Measurements from ENCODE around the gene ZNF598. TPM values are rescaled to one million over a fixed set of nuclear protein-coding genes. Genes with fewer than 3 reads are reported as not detected.
"Not testable (repeated sequence)": the region's sequence is repeated elsewhere in the genome, so short reads cannot be mapped to it uniquely, and the experiment has no call there.

The ZNF598 gene
- total and polyA plus RNA-seq, 2 of the 13 experiments (the other 11 are each of a cell fraction or from before 2014, with no cell fraction given), result 13.5 to 14.2 TPM

- TF ChIP-seq LCORL (IDR thresholded peaks at IDR 0.05), result not testable (repeated sequence)
- TF ChIP-seq LCORL (CRISPR knock-in tag; IDR thresholded peaks at IDR 0.05), result peak; percentile 52; the same call in 1 of the 2 replicates
- peak; percentile 23; the same call in 1 of the 2 replicates for TF ChIP-seq RXRA (CRISPR knock-in tag; IDR thresholded peaks at IDR 0.05)
- 0 out of 2 replicates have a peak, but pooled peaks have one; percentile 2 for TF ChIP-seq ZNF607 (CRISPR knock-in tag; IDR thresholded peaks at IDR 0.05; ENCODE audit: borderline replicate concordance)
- TF ChIP-seq ZNF430 (CRISPR knock-in tag; IDR thresholded peaks at IDR 0.05), result 0 out of 2 replicates have a peak, but pooled peaks have one; percentile 51
- TF ChIP-seq ZFX (CRISPR knock-in tag; IDR thresholded peaks at IDR 0.05; ENCODE audit: low read depth), result peak; percentile 43
- TF ChIP-seq HNF4A (CRISPR knock-in tag; IDR thresholded peaks at IDR 0.05), result 0 out of 2 replicates have a peak, but pooled peaks have one; percentile 1
- TF ChIP-seq POLR2A (IDR thresholded peaks at IDR 0.05; ENCODE audit: insufficient read depth in 1 of 2, low read depth in 2 of 2, low read length in 2 of 2), result 0 out of 4 replicates have a peak, but pooled peaks of 1 of the 2 experiments have one; percentile 9
- peak; percentile 75 for TF ChIP-seq NR2C2 (CRISPR knock-in tag; IDR thresholded peaks at IDR 0.05; ENCODE audit: borderline replicate concordance)
- peak; percentile 80; the same call in 1 of the 2 replicates for TF ChIP-seq ZNF263 (CRISPR knock-in tag; IDR thresholded peaks at IDR 0.05)
- 0 out of 2 replicates have a peak, but pooled peaks have one; percentile 14 for TF ChIP-seq ETV6 (CRISPR knock-in tag; conservative IDR thresholded peaks at IDR 0.05)
- TF ChIP-seq SAP130 (CRISPR knock-in tag; IDR thresholded peaks at IDR 0.05; ENCODE audit: low read depth), result peak; percentile 17; the same call in 1 of the 2 replicates
- TF ChIP-seq ZBTB7A (CRISPR knock-in tag; IDR thresholded peaks at IDR 0.05), result peak; percentile 70; the same call in 1 of the 2 replicates
- TF ChIP-seq RBFOX2 (IDR thresholded peaks at IDR 0.05; ENCODE audit: low read depth, low read length), result peak; percentile 81
- TF ChIP-seq BRD4 (CRISPR knock-in tag; IDR thresholded peaks at IDR 0.05), result 0 out of 2 replicates have a peak, but pooled peaks have one; percentile 35
- TF ChIP-seq PRDM15 (CRISPR knock-in tag; IDR thresholded peaks at IDR 0.05), result peak; percentile 96
- TF ChIP-seq NCOA1 (CRISPR knock-in tag; IDR thresholded peaks at IDR 0.05), result 0 out of 2 replicates have a peak, but pooled peaks have one; percentile 25
Observed at GRCh38 chr16:2033909-2034695, 24.5 kb upstream of the ZNF598 start (continued).

Data from HepG2 (cell line).